ENCODE data around the gene SYT17. TPM values are rescaled to one million over a fixed set of nuclear protein-coding genes. Genes with fewer than 3 reads are reported as not detected.

SYT17 gene
- polyA plus RNA-seq, 2 donors: 3.5 to 6.2 TPM

GRCh38 chr16:19192865-19193264 is 24.8 kb downstream of the SYT17 start:
- Histone ChIP-seq H3K27me3 (ENCODE audit: control insufficient read depth in 1 of 2, insufficient read depth in 2 of 2, low read length in 2 of 2) (no peaks in the 10 kb centered on the region), H3K4me1 (ENCODE audit: control insufficient read depth in 2 of 2, insufficient read depth in 2 of 2, low read length in 1 of 2) (no peaks in the 10 kb centered on the region), H3K27ac (ENCODE audit: low read depth in 2 of 2, low read length in 1 of 2) (no peak overlapping the region), H3K36me3 (ENCODE audit: control insufficient read depth in 2 of 2, insufficient read depth in 2 of 2, low read length in 1 of 2) (no peaks in the 10 kb centered on the region), H3K4me3 (ENCODE audit: low read depth in 1 of 2, low read length in 2 of 2) (no peak overlapping the region), H3K9me3 (ENCODE audit: control insufficient read depth in 2 of 2, insufficient read depth in 1 of 2, low read depth in 1 of 2, low read length in 1 of 2) (no peaks in the 10 kb centered on the region)
- 77 to 87% methylated on average over 4 of the region's 4 CpGs for WGBS, 2 donors

DNA sequence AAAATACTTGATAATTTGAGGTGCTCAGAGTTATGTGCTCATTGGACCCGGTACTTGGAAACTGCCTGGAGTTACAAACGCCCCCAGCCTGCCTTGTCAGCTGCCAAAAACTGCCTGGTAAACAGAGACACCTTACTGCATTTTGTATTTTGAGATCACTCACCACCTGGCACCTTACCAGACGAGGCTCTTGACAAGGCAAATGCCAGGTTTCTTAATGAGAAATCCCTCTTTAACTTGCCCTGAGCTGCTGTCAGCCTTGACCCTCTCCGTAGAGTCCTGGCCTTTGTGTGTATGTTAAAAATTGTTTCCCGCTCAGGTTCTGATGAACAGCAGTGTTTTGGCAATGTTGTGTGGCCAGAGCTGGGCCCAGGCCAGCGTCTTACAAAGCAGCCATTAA is 28.8 kb downstream of the SYT17 start:
- Histone ChIP-seq H3K4me1 (ENCODE audit: control insufficient read depth in 2 of 2, insufficient read depth in 2 of 2, low read length in 1 of 2) (no peaks in the 10 kb centered on the region), H3K4me3 (ENCODE audit: low read depth in 1 of 2, low read length in 2 of 2) (no peak overlapping the region), H3K36me3 (ENCODE audit: control insufficient read depth in 2 of 2, insufficient read depth in 2 of 2, low read length in 1 of 2) (no peaks in the 10 kb centered on the region), H3K9me3 (ENCODE audit: control insufficient read depth in 2 of 2, insufficient read depth in 1 of 2, low read depth in 1 of 2, low read length in 1 of 2) (peaks cover 0 to 5% of the 10 kb centered on the region in 2 donors), H3K27ac (ENCODE audit: low read depth in 2 of 2, low read length in 1 of 2) (no peak overlapping the region), H3K27me3 (ENCODE audit: control insufficient read depth in 1 of 2, insufficient read depth in 2 of 2, low read length in 2 of 2) (no peaks in the 10 kb centered on the region)
- WGBS, 2 donors: 39 to 46% methylated on average over 6 of the region's 6 CpGs

GRCh38 chr16:19203374-19203966 is 35.4 kb downstream of the SYT17 start:
- no peaks in the 10 kb centered on the region for H3K4me1 ChIP-seq (ENCODE audit: control insufficient read depth in 2 of 2, insufficient read depth in 2 of 2, low read length in 1 of 2)
- no peaks in the 10 kb centered on the region for H3K36me3 ChIP-seq (ENCODE audit: control insufficient read depth in 2 of 2, insufficient read depth in 2 of 2, low read length in 1 of 2)
- H3K9me3 ChIP-seq (ENCODE audit: control insufficient read depth in 2 of 2, insufficient read depth in 1 of 2, low read depth in 1 of 2, low read length in 1 of 2): peaks cover 4 to 5% of the 10 kb centered on the region in 2 donors
- 70 to 75% methylated on average over 12 of the region's 12 CpGs for whole genome bisulfite sequencing, 2 donors
- no peak overlapping the region for H3K27ac ChIP-seq (ENCODE audit: low read depth in 2 of 2, low read length in 1 of 2)
- H3K27me3 ChIP-seq (ENCODE audit: control insufficient read depth in 1 of 2, insufficient read depth in 2 of 2, low read length in 2 of 2): no peaks in the 10 kb centered on the region
- H3K4me3 ChIP-seq (ENCODE audit: low read depth in 1 of 2, low read length in 2 of 2): no peak overlapping the region

DNA sequence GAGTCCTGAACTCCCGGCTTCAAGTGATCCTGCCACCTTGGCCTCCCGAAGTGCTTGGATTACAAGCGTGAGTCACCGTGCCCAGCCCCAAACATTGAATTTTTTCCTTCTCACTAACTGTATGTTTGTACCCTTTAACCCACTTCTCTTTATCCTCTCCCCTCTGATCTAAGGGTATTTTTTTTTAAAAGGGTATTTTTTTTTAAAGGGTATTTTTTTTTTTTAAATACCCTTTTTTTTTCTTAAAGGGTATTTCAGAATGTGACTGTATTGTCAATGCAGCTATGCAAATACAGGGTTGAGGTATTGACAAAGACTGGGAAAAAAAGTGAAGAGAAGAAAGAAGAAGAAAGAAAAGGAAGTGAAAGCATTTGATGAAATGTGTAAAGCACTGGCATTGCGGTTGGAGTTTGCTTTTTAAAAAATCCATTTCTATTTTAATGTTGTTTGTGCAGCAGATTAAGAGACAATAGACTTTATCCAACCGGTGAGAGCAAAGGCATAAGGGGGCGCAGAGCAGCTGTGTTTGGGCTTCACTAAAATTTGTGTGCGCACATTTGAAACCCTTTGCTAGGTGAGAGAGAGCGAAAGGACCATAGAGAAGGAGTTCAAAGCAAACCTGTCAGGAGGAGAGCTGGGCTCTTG is 42.4 kb downstream of the SYT17 start:
- H3K36me3 ChIP-seq (ENCODE audit: control insufficient read depth in 2 of 2, insufficient read depth in 2 of 2, low read length in 1 of 2): no peaks in the 10 kb centered on the region
- peaks cover 2 to 3% of the 10 kb centered on the region in 2 donors for H3K9me3 ChIP-seq (ENCODE audit: control insufficient read depth in 2 of 2, insufficient read depth in 1 of 2, low read depth in 1 of 2, low read length in 1 of 2)
- H3K27me3 ChIP-seq (ENCODE audit: control insufficient read depth in 1 of 2, insufficient read depth in 2 of 2, low read length in 2 of 2): no peaks in the 10 kb centered on the region
- H3K4me1 ChIP-seq (ENCODE audit: control insufficient read depth in 2 of 2, insufficient read depth in 2 of 2, low read length in 1 of 2): no peaks in the 10 kb centered on the region
- no peak overlapping the region for H3K27ac ChIP-seq (ENCODE audit: low read depth in 2 of 2, low read length in 1 of 2)
- 54 to 60% methylated on average over 9 of the region's 9 CpGs for WGBS, 2 donors
- H3K4me3 ChIP-seq (ENCODE audit: low read depth in 1 of 2, low read length in 2 of 2): no peak overlapping the region

- H3K4me3 ChIP-seq (ENCODE audit: low read depth in 1 of 2, low read length in 2 of 2): no peak overlapping the region
- no peaks in the 10 kb centered on the region for H3K4me1 ChIP-seq (ENCODE audit: control insufficient read depth in 2 of 2, insufficient read depth in 2 of 2, low read length in 1 of 2)
- no peaks in the 10 kb centered on the region for H3K27me3 ChIP-seq (ENCODE audit: control insufficient read depth in 1 of 2, insufficient read depth in 2 of 2, low read length in 2 of 2)
- no peaks in the 10 kb centered on the region for H3K36me3 ChIP-seq (ENCODE audit: control insufficient read depth in 2 of 2, insufficient read depth in 2 of 2, low read length in 1 of 2)
- H3K27ac ChIP-seq (ENCODE audit: low read depth in 2 of 2, low read length in 1 of 2): no peak overlapping the region
- H3K9me3 ChIP-seq (ENCODE audit: control insufficient read depth in 2 of 2, insufficient read depth in 1 of 2, low read depth in 1 of 2, low read length in 1 of 2): peaks cover 2 to 3% of the 10 kb centered on the region in 2 donors
- 73 to 78% methylated on average over 12 of the region's 12 CpGs for WGBS, 2 donors
These were observed 42.9 kb downstream of the SYT17 start for GRCh38 chr16:19210968-19211367.

- no peaks in the 10 kb centered on the region for H3K27me3 ChIP-seq (ENCODE audit: control insufficient read depth in 1 of 2, insufficient read depth in 2 of 2, low read length in 2 of 2)
- 82 to 90% methylated on average over 5 of the region's 5 CpGs for WGBS, 2 donors
- no peak overlapping the region for H3K27ac ChIP-seq (ENCODE audit: low read depth in 2 of 2, low read length in 1 of 2)
- H3K9me3 ChIP-seq (ENCODE audit: control insufficient read depth in 2 of 2, insufficient read depth in 1 of 2, low read depth in 1 of 2, low read length in 1 of 2): peaks cover 2 to 3% of the 10 kb centered on the region in 2 donors
- H3K36me3 ChIP-seq (ENCODE audit: control insufficient read depth in 2 of 2, insufficient read depth in 2 of 2, low read length in 1 of 2): no peaks in the 10 kb centered on the region
- H3K4me3 ChIP-seq (ENCODE audit: low read depth in 1 of 2, low read length in 2 of 2): no peak overlapping the region
- H3K4me1 ChIP-seq (ENCODE audit: control insufficient read depth in 2 of 2, insufficient read depth in 2 of 2, low read length in 1 of 2): no peaks in the 10 kb centered on the region
These were observed 44.0 kb downstream of the SYT17 start for GRCh38 chr16:19212059-19212458.

- no peaks in the 10 kb centered on the region for H3K36me3 ChIP-seq (ENCODE audit: control insufficient read depth in 2 of 2, insufficient read depth in 2 of 2, low read length in 1 of 2)
- no peaks in the 10 kb centered on the region for H3K27me3 ChIP-seq (ENCODE audit: control insufficient read depth in 1 of 2, insufficient read depth in 2 of 2, low read length in 2 of 2)
These were observed 45.8 kb downstream of the SYT17 start for GRCh38 chr16:19213885-19214284.

DNA sequence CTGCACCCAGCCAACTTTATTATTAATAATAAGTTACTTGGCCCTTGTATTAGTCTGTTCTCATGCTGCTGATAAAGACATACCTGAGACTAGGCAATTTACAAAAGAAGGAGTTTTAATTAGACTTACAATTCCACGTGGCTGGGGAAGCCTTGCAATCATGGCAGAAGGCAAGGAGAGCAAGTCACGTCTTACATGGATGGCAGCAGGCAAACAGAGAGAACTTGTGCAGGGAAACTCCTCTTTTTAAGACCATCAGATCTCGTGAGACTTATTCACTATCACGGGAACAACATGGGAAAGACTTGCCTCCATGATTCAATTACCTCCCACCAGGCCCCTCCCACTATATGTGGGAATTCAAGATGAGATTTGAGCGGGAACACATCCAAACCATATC is 47.7 kb downstream of the SYT17 start:
- 87 to 88% methylated on average over 5 of the region's 5 CpGs for WGBS, 2 donors
- peaks cover 2 to 3% of the 10 kb centered on the region in 2 donors for H3K9me3 ChIP-seq (ENCODE audit: control insufficient read depth in 2 of 2, insufficient read depth in 1 of 2, low read depth in 1 of 2, low read length in 1 of 2)
- no peaks in the 10 kb centered on the region for H3K4me1 ChIP-seq (ENCODE audit: control insufficient read depth in 2 of 2, insufficient read depth in 2 of 2, low read length in 1 of 2)

More at GRCh38 chr16:19213885-19214284, 45.8 kb downstream of the SYT17 start:
- H3K27ac ChIP-seq (ENCODE audit: low read depth in 2 of 2, low read length in 1 of 2): no peak overlapping the region
- no peak overlapping the region for H3K4me3 ChIP-seq (ENCODE audit: low read depth in 1 of 2, low read length in 2 of 2)
- H3K4me1 ChIP-seq (ENCODE audit: control insufficient read depth in 2 of 2, insufficient read depth in 2 of 2, low read length in 1 of 2): no peaks in the 10 kb centered on the region
- H3K9me3 ChIP-seq (ENCODE audit: control insufficient read depth in 2 of 2, insufficient read depth in 1 of 2, low read depth in 1 of 2, low read length in 1 of 2): peaks cover 2 to 3% of the 10 kb centered on the region in 2 donors

DNA sequence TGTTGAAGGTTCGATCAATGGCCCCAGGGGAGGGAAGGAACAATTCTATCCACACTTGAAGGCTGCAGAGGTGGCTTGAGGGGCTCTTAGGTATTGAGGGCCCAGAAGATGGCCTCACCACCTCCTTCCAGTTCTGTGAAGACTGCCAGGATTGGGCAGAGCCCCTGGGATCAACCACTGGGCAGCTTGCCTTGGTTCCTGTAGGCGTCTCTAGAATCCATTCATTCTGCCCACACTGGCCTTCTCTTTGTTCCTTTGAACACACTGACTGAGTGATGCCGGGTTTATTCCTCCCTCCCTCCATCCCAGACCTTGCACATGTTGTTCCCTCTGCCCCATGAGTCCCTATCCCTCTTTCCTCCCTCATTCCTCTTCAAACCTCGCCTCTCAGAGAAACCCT is 50.5 kb downstream of the SYT17 start:
- no peak overlapping the region for H3K27ac ChIP-seq (ENCODE audit: low read depth in 2 of 2, low read length in 1 of 2)
- no peak overlapping the region for H3K4me3 ChIP-seq (ENCODE audit: low read depth in 1 of 2, low read length in 2 of 2)
- no peaks in the 10 kb centered on the region for H3K36me3 ChIP-seq (ENCODE audit: control insufficient read depth in 2 of 2, insufficient read depth in 2 of 2, low read length in 1 of 2)
- H3K9me3 ChIP-seq (ENCODE audit: control insufficient read depth in 2 of 2, insufficient read depth in 1 of 2, low read depth in 1 of 2, low read length in 1 of 2): no peaks in the 10 kb centered on the region
- no peaks in the 10 kb centered on the region for H3K27me3 ChIP-seq (ENCODE audit: control insufficient read depth in 1 of 2, insufficient read depth in 2 of 2, low read length in 2 of 2)
- WGBS, 2 donors: 67 to 80% methylated on average over 4 of the region's 4 CpGs
- no peaks in the 10 kb centered on the region for H3K4me1 ChIP-seq (ENCODE audit: control insufficient read depth in 2 of 2, insufficient read depth in 2 of 2, low read length in 1 of 2)

More for the DNA sequence above, 47.7 kb downstream of the SYT17 start:
- Histone ChIP-seq H3K27me3 (ENCODE audit: control insufficient read depth in 1 of 2, insufficient read depth in 2 of 2, low read length in 2 of 2) (no peaks in the 10 kb centered on the region), H3K4me3 (ENCODE audit: low read depth in 1 of 2, low read length in 2 of 2) (no peak overlapping the region), H3K36me3 (ENCODE audit: control insufficient read depth in 2 of 2, insufficient read depth in 2 of 2, low read length in 1 of 2) (no peaks in the 10 kb centered on the region), H3K27ac (ENCODE audit: low read depth in 2 of 2, low read length in 1 of 2) (no peak overlapping the region)

DNA sequence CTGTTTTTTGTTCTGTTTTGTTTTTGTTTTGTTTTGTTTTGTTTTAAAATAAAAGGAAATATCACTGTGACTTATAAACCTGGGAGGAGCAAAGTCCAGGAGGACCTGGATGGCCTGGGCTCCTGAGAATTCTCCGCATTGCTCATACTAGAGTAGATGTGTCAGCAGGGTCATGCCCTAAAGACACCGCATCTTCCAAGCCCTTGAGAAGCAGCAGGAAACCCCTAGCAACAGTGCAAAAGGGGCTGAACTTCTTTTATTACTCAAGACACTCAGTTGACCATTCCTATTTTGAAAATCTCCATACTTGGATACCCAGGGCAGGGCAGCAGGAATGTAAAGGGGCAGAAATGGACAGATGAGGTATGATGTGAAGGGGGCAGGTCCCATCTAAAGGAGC is 51.8 kb downstream of the SYT17 start:
- Histone ChIP-seq H3K4me1 (ENCODE audit: control insufficient read depth in 2 of 2, insufficient read depth in 2 of 2, low read length in 1 of 2) (no peaks in the 10 kb centered on the region), H3K27ac (ENCODE audit: low read depth in 2 of 2, low read length in 1 of 2) (no peak overlapping the region), H3K27me3 (ENCODE audit: control insufficient read depth in 1 of 2, insufficient read depth in 2 of 2, low read length in 2 of 2) (no peaks in the 10 kb centered on the region), H3K4me3 (ENCODE audit: low read depth in 1 of 2, low read length in 2 of 2) (no peak overlapping the region), H3K36me3 (ENCODE audit: control insufficient read depth in 2 of 2, insufficient read depth in 2 of 2, low read length in 1 of 2) (no peaks in the 10 kb centered on the region), H3K9me3 (ENCODE audit: control insufficient read depth in 2 of 2, insufficient read depth in 1 of 2, low read depth in 1 of 2, low read length in 1 of 2) (no peaks in the 10 kb centered on the region)
- whole genome bisulfite sequencing, 2 donors: 88 to 89% methylated on average over 2 of the region's 2 CpGs
